HCT116 (cell line): ENCODE data around the gene ZNRF2. TPM values are rescaled to one million over a fixed set of nuclear protein-coding genes. Genes with fewer than 3 reads are reported as not detected.

Experiments
- ATAC-seq: fragments of 200-7000 bp; cut with Tn5 transposase; 2 replicates; pipeline ENCODE4 v1.9.1; 2020; ENCODE audit warnings: mild to moderate bottlenecking, moderate library complexity
- BruUV-seq: library from RNA; stranded (reverse); fragments of 400-500 nt; replicated peaks from 2 replicates; lab custom pipeline; 2021; lab: Mats Ljungman, UMichigan
- CTCF ChIA-PET: fragments of 300-600 bp; sonication (Branson Sonifier 250); formaldehyde crosslinking; loops from one replicate; lab custom pipeline; 2021; ENCODE audit warnings: antibody characterized with exemption; lab: Charles Lee
- POLR2A ChIA-PET: fragments of 300-600, 350-600 bp; sonication (Branson Sonifier 250); formaldehyde crosslinking; loops from one replicate; lab custom pipeline; 2021; ENCODE audit warnings: antibody characterized with exemption; lab: Charles Lee
- RAD21 ChIA-PET, 2 experiments: fragments of 300-600 bp; sonication (Branson Sonifier 250); formaldehyde crosslinking; loops; one replicate each; lab custom pipeline; 2023; ENCODE audit warnings: low total read pairs in 2 of 2; ENCODE audit not compliant: uncharacterized antibody in 2 of 2, unreplicated experiment in 2 of 2, low non-redundant PET in 1 of 2; lab: Charles Lee
- DNase-seq: peaks from one replicate; pipeline ENCODE4 v3.0.0-alpha.2; 2010; ENCODE audit warnings: low read depth, low spot score
- H2AFZ ChIP-seq: fragments of 200-600 bp; shearing (Covaris generic), sonication (generic); 2 replicates; pipeline ENCODE4 v1.6.1; 2017; ENCODE audit warnings: low read depth, mixed run types, mixed read lengths, antibody characterized with exemption, low read length; ENCODE audit not compliant: poor library complexity, severe bottlenecking
- H3K27ac ChIP-seq: 2 replicates; pipeline ENCODE4 v1.5.1; 2012; ENCODE audit warnings: low read depth, low read length
- H3K27me3 ChIP-seq: fragments of 200-600 bp; sonication (generic); 2 replicates; pipeline ENCODE4 v1.6.1; 2016; ENCODE audit warnings: mixed run types, low read length, mixed read lengths; ENCODE audit not compliant: insufficient read depth
- H3K36me3 ChIP-seq, 2 experiments: fragments of 200-500 bp in 1 of 2; fragments of 200-600 bp in 1 of 2; sonication (Bioruptor generic) in 1 of 2; sonication (generic) in 1 of 2; 2 replicates each; pipeline versions ENCODE4 v1.5.1 to v1.6.1; 2014 to 2016; ENCODE audit warnings: low read length in 2 of 2, inconsistent platforms in 1 of 2, mixed read lengths in 1 of 2, mixed run types in 1 of 2; ENCODE audit not compliant: insufficient read depth in 2 of 2, control insufficient read depth in 1 of 2
- H3K4me1 ChIP-seq, 2 experiments: fragments of 200-600 bp in 1 of 2; sonication (generic) in 1 of 2; 2 replicates each; pipeline versions ENCODE4 v1.5.1 to v1.6.1; 2012 to 2017; ENCODE audit warnings: low read length in 2 of 2, inconsistent platforms in 1 of 2, mild to moderate bottlenecking in 1 of 2, mixed read lengths in 1 of 2, mixed run types in 1 of 2, moderate library complexity in 1 of 2; ENCODE audit not compliant: insufficient read depth in 2 of 2, control insufficient read depth in 1 of 2
- H3K4me2 ChIP-seq: fragments of 200-600 bp; sonication (generic); 2 replicates; pipeline ENCODE4 v1.6.1; 2017; ENCODE audit warnings: mixed run types, low read length, mixed read lengths
- H3K4me3 ChIP-seq, 2 experiments: fragments of 200-600 bp in 1 of 2; sonication (generic) in 1 of 2; replicated peaks in 1 of 2; 2 replicates each; pipeline ENCODE4 v1.5.1; 2011 to 2016; ENCODE audit warnings: low read length in 2 of 2, control low read depth in 1 of 2, low read depth in 1 of 2, mild to moderate bottlenecking in 1 of 2, mixed read lengths in 1 of 2, mixed run types in 1 of 2
- H3K79me2 ChIP-seq: fragments of 200-600 bp; sonication (generic); 2 replicates; pipeline ENCODE4 v1.6.1; 2017; ENCODE audit warnings: mild to moderate bottlenecking, mixed run types, low read length, moderate library complexity, mixed read lengths; ENCODE audit not compliant: insufficient read depth
- H3K9ac ChIP-seq: fragments of 200-600 bp; sonication (generic); 2 replicates; pipeline ENCODE4 v1.6.1; 2016; ENCODE audit warnings: low read length, mixed read lengths
- H3K9me2 ChIP-seq: fragments of 200-600 bp; sonication (generic), shearing (Covaris generic); 2 replicates; pipeline ENCODE4 v1.6.1; 2017; ENCODE audit warnings: mixed run types, mild to moderate bottlenecking, moderate library complexity; ENCODE audit not compliant: insufficient read depth
- H3K9me3 ChIP-seq, 2 experiments: fragments of 200-500 bp in 1 of 2; fragments of 200-600 bp in 1 of 2; sonication (Bioruptor generic) in 1 of 2; sonication (generic) in 1 of 2; 2 replicates each; pipeline ENCODE4 v1.6.1; 2014 to 2017; ENCODE audit warnings: low read length in 2 of 2, mixed read lengths in 2 of 2, inconsistent platforms in 1 of 2, low read depth in 1 of 2, mild to moderate bottlenecking in 1 of 2, mixed run types in 1 of 2, moderate library complexity in 1 of 2; ENCODE audit not compliant: control insufficient read depth in 1 of 2, insufficient read depth in 1 of 2
- H4K20me1 ChIP-seq: fragments of 200-600 bp; sonication (generic), shearing (Covaris generic); 2 replicates; pipeline ENCODE4 v1.6.1; 2017; ENCODE audit warnings: mixed run types, mild to moderate bottlenecking, moderate library complexity; ENCODE audit not compliant: insufficient read depth
- CBX3 ChIP-seq: IDR thresholded peaks from 2 replicates; pipeline ENCODE4 v1.6.1; 2012; ENCODE audit warnings: low read depth
- CEBPB ChIP-seq: IDR thresholded peaks from 2 replicates; pipeline ENCODE4 v1.6.1; 2012; ENCODE audit warnings: low read depth
- CTCF ChIP-seq, 3 experiments: fragments of 200-600 bp in 1 of 3; sonication (generic) in 1 of 3; IDR thresholded peaks in 2 of 3; conservative IDR thresholded peaks in 1 of 3; 2 replicates each; pipeline ENCODE4 v1.5.1; 2012 to 2017; ENCODE audit warnings: low read depth in 2 of 3, low read length in 2 of 3, antibody characterized with exemption in 1 of 3, borderline replicate concordance in 1 of 3, control low read depth in 1 of 3, mild to moderate bottlenecking in 1 of 3, mixed read lengths in 1 of 3, mixed run types in 1 of 3, moderate library complexity in 1 of 3; ENCODE audit not compliant: insufficient read depth in 1 of 3
- ELF1 ChIP-seq: IDR thresholded peaks from 2 replicates; pipeline ENCODE4 v1.6.1; 2012; ENCODE audit warnings: low read depth, borderline replicate concordance
- FOSL1 ChIP-seq: IDR thresholded peaks from 2 replicates; pipeline ENCODE4 v1.6.1; 2012; ENCODE audit warnings: low read depth
- MAX ChIP-seq: IDR thresholded peaks from 2 replicates; pipeline ENCODE4 v1.6.1; 2012
- POLR2A ChIP-seq: IDR thresholded peaks from 2 replicates; pipeline ENCODE4 v1.7.0; 2011; ENCODE audit warnings: borderline replicate concordance; ENCODE audit not compliant: insufficient read depth, insufficient read length; ENCODE audit errors: extremely low read depth
- REST ChIP-seq: IDR thresholded peaks from 2 replicates; pipeline ENCODE4 v1.6.1; 2012; ENCODE audit warnings: low read depth
- SRF ChIP-seq: IDR thresholded peaks from 2 replicates; pipeline ENCODE4 v1.6.1; 2012; ENCODE audit warnings: low read depth
- TCF7L2 ChIP-seq: IDR thresholded peaks from 2 replicates; pipeline ENCODE4 v1.7.0; 2011; ENCODE audit warnings: borderline replicate concordance, inconsistent platforms; ENCODE audit not compliant: insufficient read depth, insufficient read length; ENCODE audit errors: extremely low read depth
- ZBTB33 ChIP-seq: IDR thresholded peaks from 2 replicates; pipeline ENCODE4 v1.6.1; 2011; ENCODE audit warnings: mild to moderate bottlenecking, low read length, moderate library complexity; ENCODE audit not compliant: insufficient replicate concordance; ENCODE audit errors: extremely low read depth
- ZFX ChIP-seq: fragments of 450-650 bp; IDR thresholded peaks from 2 replicates; pipeline ENCODE4 v1.6.1; 2017
- ZNF274 ChIP-seq: fragments of 200-500 bp; sonication (Bioruptor generic); IDR thresholded peaks from 2 replicates; pipeline ENCODE4 v1.6.1; 2014; ENCODE audit warnings: mild to moderate bottlenecking, low read depth, low read length, inconsistent platforms
- intact Hi-C: fragments of 100-400 bp; cut with micrococcal nuclease; formaldehyde crosslinking; loops from 2 replicates; pipeline ENCODE4 v1.10.0; 2022
- total RNA-seq: library from RNA; stranded (reverse); gene quantifications from one replicate; pipeline ENCODE4 v1.2.1, GENCODE V29; 2021; ENCODE audit not compliant: unreplicated experiment

Gene ZNRF2
- total RNA-seq, 1 experiment from 2014 or later = 10.2 TPM

- no peak overlapping the region for H3K9ac ChIP-seq
- H3K27ac ChIP-seq = no peak overlapping the region
- H3K4me3 ChIP-seq = no peak overlapping the region
- intact Hi-C loops = no loop called here
- H3K4me1 ChIP-seq = peaks cover 0 to 5% of the 10 kb centered on the region in 2 experiments; a peak in 2 of 4 replicates
- H4K20me1 ChIP-seq = no peaks in the 10 kb centered on the region
- CTCF ChIA-PET = interaction anchor here (0.7 kb wide), 1 partner anchor 9 kb away, joined by 3 read pairs; no protein-coding TSS in a partner anchor
- no peak for ATAC-seq
- no TSS peak for BruUV-seq
- no peak for TF ChIP-seq TCF7L2
- no peak for TF ChIP-seq CTCF (IDR thresholded peaks at IDR 0.05 in 2 of 3, conservative IDR thresholded peaks at IDR 0.05 in 1 of 3; ENCODE audit: borderline replicate concordance in 1 of 3, insufficient read depth in 1 of 3, low read depth in 2 of 3, low read length in 2 of 3)
- no peak for TF ChIP-seq ELF1
- no peak for TF ChIP-seq ZNF274
- TF ChIP-seq FOSL1 = no peak
- no peak for TF ChIP-seq MAX
- no peak for TF ChIP-seq POLR2A
- TF ChIP-seq CEBPB = no peak
- no peak for TF ChIP-seq REST
- no peak for TF ChIP-seq ZBTB33
- no peak for TF ChIP-seq ZFX
- no peak for TF ChIP-seq SRF
- TF ChIP-seq CBX3 = no peak
- RAD21 ChIA-PET = no interaction called here
- H3K27me3 ChIP-seq = no peaks in the 10 kb centered on the region
- no peaks in the 10 kb centered on the region for H3K36me3 ChIP-seq
- H3K4me2 ChIP-seq = no peak overlapping the region
- no peak for DNase-seq
- POLR2A ChIA-PET = no interaction called here
- H3K79me2 ChIP-seq = no peaks in the 10 kb centered on the region
- no peaks in the 10 kb centered on the region for H3K9me3 ChIP-seq
- no peaks in the 10 kb centered on the region for H3K9me2 ChIP-seq
- H2AFZ ChIP-seq = no peak overlapping the region
Measured at GRCh38 chr7:30403477-30403876, 119.1 kb downstream of the ZNRF2 start.
